DMS53 treated with DMSO at 0.1 percent for 48 hours (cell line): ENCODE measurements around the gene DCTD.
"Not testable (repeated sequence)": the region's sequence is repeated elsewhere in the genome, so short reads cannot be mapped to it uniquely, and the experiment has no call there.

Experiments
- DNase-seq: peaks from one replicate; lab custom pipeline; 2025; ENCODE audit not compliant: unreplicated experiment; lab: John Stamatoyannopoulos, UW

Gene DCTD

GRCh38 chr4:182922501-182923284 lies 5.5 kb upstream of the DCTD start:
- no peak for DNase-seq

GRCh38 chr4:182921608-182922007 lies 4.4 kb upstream of the DCTD start:
- no peak for DNase-seq

- DNase-seq: no peak
Measured at GRCh38 chr4:182920676-182921075, 3.5 kb upstream of the DCTD start.

GRCh38 chr4:182918791-182919302 lies 1.7 kb upstream of the DCTD start:
- no peak for DNase-seq

GRCh38 chr4:182918044-182918607 lies 940 bp upstream of the DCTD start:
- DNase-seq: peak; percentile 27

GRCh38 chr4:182916483-182917181 lies 554 bp downstream of the DCTD start:
- DNase-seq: no peak

- DNase-seq: no peak
Measured at GRCh38 chr4:182914357-182914756, 2.8 kb downstream of the DCTD start.

- DNase-seq: no peak
Measured at GRCh38 chr4:182913621-182914020, 3.6 kb downstream of the DCTD start.

GRCh38 chr4:182913036-182913435 lies 4.2 kb downstream of the DCTD start:
- no peak for DNase-seq

- no peak for DNase-seq
Measured at GRCh38 chr4:182908124-182908523, 9.1 kb downstream of the DCTD start.

- DNase-seq: no peak
Measured at GRCh38 chr4:182907396-182907795, 9.8 kb downstream of the DCTD start.

- DNase-seq: no peak
Measured at GRCh38 chr4:182906786-182907185, 10.4 kb downstream of the DCTD start.

- no peak for DNase-seq
Measured at GRCh38 chr4:182905038-182905437, 12.1 kb downstream of the DCTD start.

- no peak for DNase-seq
Measured at GRCh38 chr4:182904211-182904761, 12.9 kb downstream of the DCTD start.

GRCh38 chr4:182903013-182903412 lies 14.2 kb downstream of the DCTD start:
- no peak for DNase-seq

- no peak for DNase-seq
Measured at GRCh38 chr4:182901337-182901736, 15.8 kb downstream of the DCTD start.

GRCh38 chr4:182900021-182900420 lies 17.2 kb downstream of the DCTD start:
- DNase-seq: not testable (repeated sequence)

GRCh38 chr4:182898479-182898799 lies 18.7 kb downstream of the DCTD start:
- no peak for DNase-seq

- DNase-seq: peak; percentile 91
Measured at GRCh38 chr4:182897601-182898478, 19.3 kb downstream of the DCTD start.

GRCh38 chr4:182896421-182896820 lies 20.8 kb downstream of the DCTD start:
- DNase-seq: peak; percentile 40

GRCh38 chr4:182895791-182896292 lies 21.3 kb downstream of the DCTD start:
- peak; percentile 74 for DNase-seq
